SIG-M5 treated with dmso at 0.1 percent for 504 hours (cell line): ENCODE results near the gene GRID2.

Experiments
- DNase-seq: peaks from one replicate; lab custom pipeline; 2025; ENCODE audit not compliant: unreplicated experiment; lab: John Stamatoyannopoulos, UW

The GRID2 gene

DNA sequence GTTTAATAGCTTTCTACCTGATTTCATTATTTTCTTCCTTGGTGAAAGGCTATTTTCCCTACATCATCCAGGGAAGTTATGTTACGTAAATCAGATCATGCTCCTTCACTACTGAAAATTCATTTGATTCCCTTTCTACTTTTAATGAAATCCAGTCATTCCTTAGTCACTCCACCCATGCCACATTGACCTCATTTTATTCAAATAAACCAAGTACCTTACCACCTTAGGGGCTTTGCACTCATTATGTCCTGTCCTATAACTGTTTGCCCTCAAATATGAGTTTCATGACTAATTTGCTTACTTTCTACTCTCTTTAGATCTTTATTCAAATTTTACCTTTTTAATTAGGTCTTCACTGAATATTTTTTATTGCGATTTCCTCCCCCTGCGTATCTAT lies 374.0 kb downstream of the GRID2 start:
- DNase-seq: no peak

DNA sequence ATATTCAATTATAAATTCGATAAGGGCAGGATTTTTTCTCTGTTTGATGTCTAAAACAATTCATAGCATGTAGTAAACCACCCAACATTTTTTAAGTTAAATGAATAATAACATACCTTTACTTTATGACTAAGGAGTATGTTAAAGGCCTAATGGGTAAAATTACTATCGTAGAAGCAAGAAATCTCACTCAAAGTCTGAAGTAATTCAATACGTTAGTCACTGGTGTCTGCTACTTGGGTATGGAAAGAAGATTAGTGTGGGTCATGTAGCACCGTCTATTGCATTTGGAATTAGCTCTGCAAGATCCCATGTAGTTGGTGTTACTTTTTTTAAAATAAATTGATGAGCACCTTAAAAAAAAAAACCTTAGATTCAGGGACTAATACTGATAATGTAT lies 374.5 kb downstream of the GRID2 start:
- no peak for DNase-seq

GRCh38 chr4:92679149-92679548 lies 375.4 kb downstream of the GRID2 start:
- no peak for DNase-seq

- DNase-seq: no peak
Measured at GRCh38 chr4:92714640-92715039, 410.9 kb downstream of the GRID2 start.

DNA sequence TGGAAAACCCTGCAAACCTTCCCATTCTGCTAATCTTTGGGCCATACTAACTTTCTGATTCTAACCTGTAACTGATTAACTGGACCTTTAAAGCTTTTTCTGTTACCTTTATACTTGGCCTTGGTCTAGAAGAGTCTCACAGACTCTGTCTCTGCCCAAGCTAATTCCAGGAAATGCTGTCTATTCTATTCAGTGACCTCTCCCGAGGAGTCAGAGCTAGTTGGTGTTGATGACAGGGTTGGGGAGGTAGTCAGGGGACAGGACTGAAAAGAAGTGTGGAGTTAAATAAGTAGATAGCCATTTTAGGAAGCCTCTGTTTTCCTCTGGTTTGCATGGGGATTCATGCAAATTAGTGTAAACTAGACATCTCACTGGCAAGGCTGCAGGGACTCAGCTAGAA lies 429.5 kb downstream of the GRID2 start:
- DNase-seq: no peak

DNA sequence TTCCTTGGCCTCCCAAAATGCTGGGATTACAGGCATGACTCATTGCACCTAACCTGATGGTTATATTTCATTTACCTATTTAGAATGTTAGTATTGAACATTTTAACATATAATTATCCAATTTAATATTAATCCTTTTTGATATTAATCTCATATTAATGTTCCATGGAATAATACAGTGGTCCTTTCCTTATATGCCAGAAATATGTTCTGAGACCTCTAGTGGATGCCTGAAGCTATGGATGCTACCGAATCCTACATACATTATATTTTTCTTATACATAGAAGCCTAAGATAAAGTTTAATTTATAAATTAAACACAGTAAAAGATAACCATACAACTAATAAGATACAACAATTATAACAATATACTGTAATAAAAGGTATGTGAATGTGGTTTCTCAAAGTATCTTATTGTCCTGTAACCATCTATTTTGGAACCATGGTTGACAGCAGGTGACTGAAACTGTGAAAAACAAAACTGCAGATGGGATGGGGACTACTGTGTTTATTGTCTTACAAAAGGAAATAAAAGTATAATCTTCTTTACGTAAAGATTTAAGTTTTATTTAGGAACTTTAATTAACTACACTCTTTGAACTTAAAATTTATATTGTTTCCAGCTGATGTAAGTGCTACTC lies 431.4 kb downstream of the GRID2 start:
- DNase-seq: no peak

DNA sequence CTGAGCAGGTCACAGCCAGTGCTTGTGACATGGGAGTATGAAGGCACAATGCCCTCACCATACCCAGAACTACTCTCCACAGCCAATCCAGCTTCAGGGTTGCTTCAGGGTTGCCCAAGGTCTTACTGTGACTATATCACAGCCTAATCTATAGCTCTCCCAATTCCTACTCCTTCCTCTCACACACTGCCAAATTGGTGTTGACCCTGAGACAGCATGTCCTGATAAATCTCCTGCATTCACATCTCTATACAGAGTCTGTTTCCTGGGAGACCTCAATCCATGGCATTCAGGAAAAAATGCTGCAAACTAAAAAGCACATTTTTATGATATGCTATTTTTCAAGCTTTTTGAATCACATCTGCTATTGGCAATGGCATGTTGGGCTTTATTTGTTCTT lies 456.7 kb downstream of the GRID2 start:
- no peak for DNase-seq

- no peak for DNase-seq
Measured at GRCh38 chr4:92776080-92776479, 472.3 kb downstream of the GRID2 start.

GRCh38 chr4:92789741-92790140 lies 486.0 kb downstream of the GRID2 start:
- DNase-seq: no peak

DNA sequence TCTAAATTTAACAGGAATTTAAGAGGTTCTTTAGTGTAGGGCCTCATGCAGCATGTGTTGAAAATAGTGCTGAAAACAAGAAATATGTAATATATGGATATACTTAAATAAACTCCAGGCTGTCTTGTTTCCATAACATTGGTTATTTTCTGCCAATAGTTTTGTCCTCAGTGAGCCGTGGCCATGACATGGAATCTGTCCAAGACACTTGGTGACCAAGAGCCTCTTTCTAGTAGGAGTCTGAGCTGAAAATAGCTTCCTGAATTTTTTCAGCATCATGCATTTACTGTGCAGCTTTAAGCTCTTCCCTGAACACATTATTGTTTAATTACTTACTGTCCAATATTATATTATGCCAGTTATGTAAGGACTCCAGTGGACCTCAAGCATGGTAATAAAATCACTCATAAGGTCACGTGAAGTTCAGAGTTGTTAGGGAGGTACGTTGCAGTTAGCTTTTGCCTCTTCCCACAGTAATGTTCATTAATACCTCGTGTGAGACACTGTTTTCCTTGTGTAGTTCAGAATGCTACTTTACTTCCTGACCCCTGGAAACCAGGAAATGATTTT lies 488.2 kb downstream of the GRID2 start:
- no peak for DNase-seq

DNA sequence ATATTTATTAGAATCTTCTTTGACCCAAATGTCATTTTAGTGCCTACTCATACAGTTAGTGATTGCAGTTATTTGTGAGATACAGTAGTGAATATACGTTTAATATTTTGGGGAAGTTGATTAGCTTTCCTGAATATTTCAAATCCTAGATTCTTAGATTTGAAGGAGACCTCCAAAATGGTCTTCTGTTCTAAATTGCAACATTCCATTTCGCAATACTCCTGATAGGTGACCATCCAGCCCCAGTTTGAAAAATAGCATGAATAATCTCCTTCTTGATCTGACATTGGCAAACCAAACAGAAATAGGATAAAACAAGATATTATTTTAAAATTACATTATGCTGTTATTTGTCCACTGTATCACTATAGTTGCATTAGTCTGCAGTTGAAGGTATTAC lies 505.6 kb downstream of the GRID2 start:
- DNase-seq: no peak

DNA sequence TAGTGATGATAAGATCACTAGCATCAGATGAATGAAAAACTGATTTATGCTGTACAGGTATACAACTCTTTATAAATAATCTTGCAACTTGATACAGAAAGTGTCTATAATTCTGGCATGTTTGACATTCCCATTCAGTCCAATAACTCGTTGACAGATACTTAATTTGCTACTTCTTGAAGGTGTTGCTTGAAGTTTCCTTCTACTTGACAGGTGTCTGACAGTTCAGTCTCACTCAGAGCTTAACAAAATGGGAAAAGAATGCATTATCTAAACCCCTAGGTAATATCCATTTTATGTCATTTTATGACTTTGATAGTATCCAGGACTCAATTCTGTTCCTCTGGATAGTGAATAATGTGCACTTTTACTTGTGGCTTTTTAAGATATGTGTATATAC lies 508.9 kb downstream of the GRID2 start:
- DNase-seq: no peak

- no peak for DNase-seq
Measured at GRCh38 chr4:92814677-92815076, 510.9 kb downstream of the GRID2 start.

- DNase-seq: no peak
Measured at GRCh38 chr4:92825256-92825655, 521.5 kb downstream of the GRID2 start.

- no peak for DNase-seq
Measured at GRCh38 chr4:92825791-92826190, 522.0 kb downstream of the GRID2 start.

- no peak for DNase-seq
Measured at GRCh38 chr4:92830771-92831170, 527.0 kb downstream of the GRID2 start.

DNA sequence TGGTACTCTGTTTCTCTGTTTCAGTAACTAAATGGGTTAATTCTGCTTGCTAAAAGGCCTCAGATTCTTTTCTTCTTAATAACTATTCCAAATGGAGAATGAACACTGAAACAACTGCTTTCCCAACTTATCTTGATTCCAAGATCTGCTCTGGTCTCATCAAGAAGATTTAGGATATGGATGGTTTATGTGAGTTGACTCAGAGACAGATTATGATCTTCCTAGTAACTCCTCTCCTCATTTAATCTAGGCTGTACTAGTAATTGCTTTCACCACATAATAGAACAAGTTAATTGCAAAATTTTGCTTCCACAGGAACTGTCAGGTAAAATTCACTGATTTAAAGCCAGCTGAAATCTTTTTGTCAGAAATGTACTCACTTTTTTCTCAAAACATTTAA lies 537.1 kb downstream of the GRID2 start:
- DNase-seq: no peak

DNA sequence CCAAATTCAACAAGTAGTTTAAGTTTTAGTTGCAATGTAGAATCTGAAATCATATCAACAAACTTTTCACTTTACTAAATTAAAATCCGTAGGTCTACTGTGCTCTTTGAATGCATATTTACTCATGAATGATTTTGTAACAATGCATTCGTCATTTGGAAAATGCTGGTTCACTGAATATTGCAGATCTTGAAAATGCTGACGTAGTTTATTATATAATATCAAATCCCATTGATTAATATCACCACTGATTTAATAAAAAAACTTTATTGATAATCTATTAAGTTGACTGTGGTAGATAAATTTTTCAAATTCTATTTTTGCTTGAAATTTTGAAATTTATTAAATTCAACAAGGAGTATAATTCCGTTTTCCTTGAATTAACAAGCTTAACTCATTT lies 540.0 kb downstream of the GRID2 start:
- DNase-seq: no peak

GRCh38 chr4:92847026-92847425 lies 543.3 kb downstream of the GRID2 start:
- no peak for DNase-seq

GRCh38 chr4:92862509-92862908 lies 558.7 kb downstream of the GRID2 start:
- no peak for DNase-seq

GRCh38 chr4:92864096-92864495 lies 560.3 kb downstream of the GRID2 start:
- DNase-seq: no peak

DNA sequence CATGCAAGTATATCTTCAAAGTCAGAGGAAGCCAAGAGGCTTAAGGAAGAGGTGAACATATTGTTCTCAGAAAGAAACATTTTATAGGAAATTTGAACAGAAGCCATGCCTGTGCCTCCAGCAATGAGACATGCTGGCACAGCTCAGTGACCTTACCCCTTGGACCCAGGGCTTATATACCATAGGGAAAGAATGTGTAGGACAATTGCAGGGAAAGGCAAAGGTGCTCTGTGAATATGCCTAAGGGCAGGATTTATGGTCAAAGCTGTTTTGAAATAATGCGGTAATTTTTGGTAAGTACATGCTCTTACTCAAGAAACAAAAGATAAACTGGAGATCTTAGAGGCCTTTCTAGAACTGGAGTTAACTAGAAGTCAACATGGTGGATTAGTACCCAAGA lies 568.8 kb downstream of the GRID2 start:
- no peak for DNase-seq

- no peak for DNase-seq
Measured at GRCh38 chr4:92885632-92886031, 581.9 kb downstream of the GRID2 start.
